T-helper 2 cell treated with Interferon-gamma antibody and Interleukin-4, amounts not matched to agents 5 μg/mL and 100 μg/mL, for 36 hours (primary cell): ENCODE measurements around the gene B3GNT3.

Experiments
- DNase-seq: peaks from one replicate; pipeline ENCODE4 v3.0.0; 2021; ENCODE audit warnings: low spot score
- H3K27ac Mint-ChIP-seq: one replicate; pipeline ENCODE4 v1.8.0; 2021; ENCODE audit warnings: mild to moderate bottlenecking, mixed read lengths
- H3K27me3 Mint-ChIP-seq: one replicate; pipeline ENCODE4 v1.8.0; 2021; ENCODE audit warnings: low read depth, mixed read lengths
- H3K36me3 Mint-ChIP-seq: one replicate; pipeline ENCODE4 v1.8.0; 2021; ENCODE audit warnings: low read depth, mixed read lengths
- H3K4me1 Mint-ChIP-seq: one replicate; pipeline ENCODE4 v1.8.0; 2021; ENCODE audit warnings: low read depth, mixed read lengths
- H3K4me3 Mint-ChIP-seq: one replicate; pipeline ENCODE4 v1.8.0; 2022; ENCODE audit warnings: mild to moderate bottlenecking, moderate library complexity, mixed read lengths
- H3K9me3 Mint-ChIP-seq: one replicate; pipeline ENCODE4 v1.8.0; 2021; ENCODE audit warnings: mixed read lengths

Gene B3GNT3

GRCh38 chr19:17842663-17843291 lies 47.8 kb downstream of the B3GNT3 start:
- no peaks in the 10 kb centered on the region for H3K27me3 Mint-ChIP-seq
- H3K27ac Mint-ChIP-seq = no peak overlapping the region
- H3K36me3 Mint-ChIP-seq = peaks cover 66% of the 10 kb centered on the region
- no peaks in the 10 kb centered on the region for H3K9me3 Mint-ChIP-seq
- peaks cover 22% of the 10 kb centered on the region for H3K4me1 Mint-ChIP-seq
- no peak overlapping the region for H3K4me3 Mint-ChIP-seq
- no peak for DNase-seq

DNA sequence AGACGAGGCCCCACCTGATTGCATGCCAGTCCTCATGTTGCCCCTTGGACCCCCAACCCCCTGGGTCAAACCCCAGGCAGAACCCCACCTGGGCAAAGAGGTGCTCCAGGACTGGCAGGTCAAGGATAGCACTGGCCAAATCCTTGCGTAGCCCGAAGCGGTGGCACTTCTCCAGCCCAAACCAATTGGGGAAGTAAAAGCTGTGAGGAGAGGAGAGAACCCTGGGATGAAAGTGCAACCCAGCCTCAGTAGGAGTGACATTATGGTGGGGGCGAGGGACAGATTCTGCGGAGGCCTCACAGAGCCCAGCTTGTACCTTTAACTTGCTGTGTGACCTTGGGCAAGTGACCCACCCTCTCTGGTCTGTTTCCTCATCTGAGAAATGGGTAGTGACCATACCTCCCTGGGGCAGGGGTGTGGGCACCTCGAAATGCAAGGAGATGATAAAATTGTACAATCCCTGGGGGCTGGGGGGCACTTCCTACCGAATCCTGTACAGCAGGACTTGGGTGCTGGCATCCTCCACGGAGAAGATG lies 48.4 kb downstream of the B3GNT3 start:
- Mint-ChIP-seq H3K27me3 (no peaks in the 10 kb centered on the region), H3K27ac (no peak overlapping the region), H3K36me3 (peaks cover 60% of the 10 kb centered on the region), H3K4me1 (peaks cover 26% of the 10 kb centered on the region), H3K4me3 (peak overlapping the region; percentile 18), H3K9me3 (no peaks in the 10 kb centered on the region)
- no peak for DNase-seq

DNA sequence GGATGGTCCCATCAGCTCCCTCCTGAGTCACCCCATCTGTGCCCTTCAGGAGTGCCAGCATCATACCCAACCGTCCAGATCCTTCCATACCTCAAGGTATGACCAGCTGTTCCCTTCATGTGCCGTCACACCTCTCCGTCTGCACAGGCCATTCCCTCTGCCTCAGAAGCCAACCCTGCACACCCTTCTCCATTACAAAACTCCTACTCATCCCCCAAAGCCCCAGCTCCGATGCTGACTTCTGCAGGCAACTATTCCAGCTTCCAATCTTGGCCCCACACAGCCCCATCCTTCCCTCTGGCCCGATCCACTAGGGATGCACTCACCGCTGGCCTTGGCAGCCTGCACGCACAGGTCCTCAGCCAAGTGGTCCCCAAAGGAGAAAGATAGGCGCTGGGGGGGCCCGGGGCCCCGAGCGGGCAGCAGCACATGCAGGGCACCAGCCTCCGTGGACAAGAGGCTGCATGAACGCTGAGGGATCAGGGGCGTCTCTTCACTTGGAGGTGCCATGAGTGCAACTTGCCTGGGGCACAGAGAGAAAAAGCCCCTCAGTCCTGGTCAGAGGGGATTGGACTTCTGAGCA lies 49.1 kb downstream of the B3GNT3 start:
- Mint-ChIP-seq H3K27me3 (no peaks in the 10 kb centered on the region), H3K36me3 (peaks cover 57% of the 10 kb centered on the region), H3K27ac (peak overlapping the region; percentile 17), H3K4me1 (peaks cover 32% of the 10 kb centered on the region), H3K4me3 (peak overlapping the region; percentile 18), H3K9me3 (no peaks in the 10 kb centered on the region)
- DNase-seq = no peak

DNA sequence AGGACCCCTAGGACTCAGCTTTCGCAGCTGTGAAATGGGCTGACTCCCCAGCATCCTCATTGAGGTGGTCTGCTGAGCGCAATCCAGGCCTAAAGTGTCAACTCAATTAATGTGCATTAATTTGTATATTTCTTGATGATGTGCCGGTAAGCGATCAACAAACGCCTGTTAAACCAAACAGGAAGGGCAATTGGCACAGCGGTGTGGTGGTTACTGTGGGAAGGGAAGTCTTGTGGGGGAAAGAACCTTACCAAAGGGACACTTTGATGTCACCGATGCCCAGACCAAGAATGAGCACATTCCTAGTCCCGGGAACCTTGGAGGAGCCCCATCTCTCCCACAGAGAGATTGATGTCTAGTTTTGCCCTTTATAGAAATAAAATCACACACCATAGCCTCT lies 51.2 kb downstream of the B3GNT3 start:
- DNase-seq = no peak

DNA sequence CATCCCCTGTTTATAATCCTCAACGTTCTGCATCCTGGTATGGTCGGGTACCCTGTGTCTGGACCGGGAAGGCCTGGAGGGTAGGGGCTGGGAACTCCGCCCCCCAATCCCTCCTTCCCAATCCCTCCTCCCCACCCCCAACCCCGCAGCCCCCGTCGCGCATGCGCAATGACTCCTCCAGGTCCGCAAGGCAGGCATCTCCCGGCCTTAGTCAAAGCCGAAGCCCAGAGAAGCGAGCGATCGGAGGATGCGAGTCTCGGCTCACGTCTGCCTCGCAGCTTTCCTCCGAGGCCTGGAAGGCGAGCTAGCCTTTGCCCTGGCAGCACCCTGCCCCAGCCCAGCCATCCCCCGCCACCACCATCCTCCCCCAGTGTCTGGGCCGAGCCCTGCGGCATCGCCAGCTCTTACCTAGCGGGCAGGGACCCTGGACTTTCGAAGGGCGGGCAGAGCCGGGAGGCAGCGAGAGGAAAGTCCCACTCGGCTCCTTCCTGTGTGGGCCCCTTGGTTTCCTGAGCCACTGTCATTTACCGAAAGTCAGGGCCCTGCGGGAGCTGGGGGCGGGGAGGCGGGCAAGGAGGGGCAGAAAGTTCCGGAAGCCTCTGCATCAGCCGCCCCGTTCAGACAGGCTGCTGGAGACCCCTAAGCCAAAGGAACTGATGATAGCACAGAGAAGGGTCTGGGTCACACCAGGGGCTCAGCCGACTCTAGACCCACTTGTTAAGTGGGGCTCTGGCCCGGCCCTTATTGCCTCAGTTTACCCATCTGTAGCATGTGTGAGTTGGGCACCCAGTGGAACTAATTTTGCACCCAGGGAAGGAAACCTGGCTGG lies 52.8 kb downstream of the B3GNT3 start, which contains the start of gene JAK3:
JAK3 (minus strand) TSS at position 445 of the 829 bp plus-strand sequence. CDS start 3,565 bp downstream, outside the sequence.
- peak; percentile 90 for DNase-seq
- H3K4me1 Mint-ChIP-seq = peaks cover 56% of the 10 kb centered on the region
- peaks cover 5% of the 10 kb centered on the region for H3K9me3 Mint-ChIP-seq
- peak within 1 kb of the TSS; percentile 98 for H3K27ac Mint-ChIP-seq
- peaks cover 36% of the 10 kb centered on the region for H3K36me3 Mint-ChIP-seq
- H3K4me3 Mint-ChIP-seq = peak within 1 kb of the TSS; percentile 94
- no peaks in the 10 kb centered on the region for H3K27me3 Mint-ChIP-seq

More for the DNA sequence above, 51.2 kb downstream of the B3GNT3 start:
- peaks cover 49% of the 10 kb centered on the region for H3K4me1 Mint-ChIP-seq
- H3K27me3 Mint-ChIP-seq = no peaks in the 10 kb centered on the region
- no peaks in the 10 kb centered on the region for H3K9me3 Mint-ChIP-seq
- H3K36me3 Mint-ChIP-seq = peaks cover 45% of the 10 kb centered on the region
- H3K4me3 Mint-ChIP-seq = peak overlapping the region; percentile 94
- H3K27ac Mint-ChIP-seq = peak overlapping the region; percentile 98

- peaks cover 5% of the 10 kb centered on the region for H3K9me3 Mint-ChIP-seq
- DNase-seq = no peak
- H3K27ac Mint-ChIP-seq = peak overlapping the region; percentile 98
- H3K27me3 Mint-ChIP-seq = no peaks in the 10 kb centered on the region
- H3K4me1 Mint-ChIP-seq = peaks cover 56% of the 10 kb centered on the region
- H3K36me3 Mint-ChIP-seq = peaks cover 27% of the 10 kb centered on the region
- H3K4me3 Mint-ChIP-seq = peak overlapping the region; percentile 94
These were observed 53.8 kb downstream of the B3GNT3 start for GRCh38 chr19:17848595-17849292.

DNA sequence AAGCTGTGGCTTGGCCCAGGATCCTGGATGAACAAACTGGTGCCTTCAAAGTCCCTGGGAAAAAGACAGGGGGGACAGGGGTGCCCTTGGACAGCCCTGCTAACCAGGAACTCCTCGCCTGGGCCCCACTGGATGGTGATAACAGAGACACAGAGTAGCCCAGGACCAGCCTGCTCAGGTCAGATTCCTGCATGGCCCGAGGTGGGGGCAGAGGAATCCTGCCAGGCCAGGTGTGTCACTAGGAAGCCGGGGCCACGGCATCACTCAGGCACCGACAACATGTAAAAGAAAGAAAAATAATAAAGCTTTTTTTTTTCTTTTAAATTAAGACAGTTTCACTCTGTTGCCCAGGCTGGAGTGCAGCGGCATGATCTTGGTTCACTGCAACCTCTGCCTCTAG lies 59.1 kb downstream of the B3GNT3 start:
- Mint-ChIP-seq H3K9me3 (peaks cover 5% of the 10 kb centered on the region), H3K27ac (no peak overlapping the region), H3K4me3 (no peak overlapping the region), H3K27me3 (no peaks in the 10 kb centered on the region), H3K4me1 (peaks cover 31% of the 10 kb centered on the region), H3K36me3 (peaks cover 5% of the 10 kb centered on the region)
- no peak for DNase-seq

DNA sequence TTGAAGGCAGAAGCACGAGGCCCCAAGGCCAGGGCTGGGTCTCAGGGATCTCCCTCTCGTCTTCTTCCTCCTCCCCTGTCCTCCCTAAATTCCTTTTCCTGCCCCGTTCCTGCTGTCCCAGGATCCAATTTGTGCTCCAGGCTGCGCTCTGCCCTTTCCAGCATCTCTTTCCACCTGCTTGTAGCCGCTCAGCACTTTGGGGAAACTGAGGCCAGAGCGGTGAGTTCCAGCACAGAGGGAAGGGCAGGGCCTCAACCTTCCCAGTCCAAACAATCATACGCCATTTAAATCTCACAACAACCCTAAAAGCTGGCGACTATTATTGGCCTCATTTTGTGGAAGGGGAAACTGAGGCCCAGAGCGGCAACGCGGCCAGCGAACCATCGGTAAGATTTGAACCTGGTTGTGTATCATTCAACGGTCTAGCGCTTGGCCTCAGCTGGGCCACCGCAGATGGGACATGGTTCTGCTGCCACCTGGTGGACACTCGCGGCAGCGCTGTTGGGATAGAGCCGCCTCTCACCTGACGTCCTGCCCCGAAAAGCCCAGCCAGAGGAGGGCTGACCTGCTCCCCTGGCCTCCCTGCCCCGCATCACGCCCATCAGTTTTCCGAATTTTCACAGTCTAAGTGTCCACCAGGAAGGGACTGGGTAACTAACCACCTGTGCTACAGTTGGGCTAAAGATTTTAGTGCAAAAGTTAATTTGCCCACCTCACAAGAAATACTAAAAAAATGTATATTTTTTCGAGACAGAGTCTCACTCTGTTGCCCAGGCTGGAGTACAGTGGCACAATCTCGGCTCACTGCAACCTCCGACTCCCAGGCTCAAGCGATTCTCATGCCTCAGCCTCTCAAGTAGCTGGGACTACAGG lies 60.6 kb downstream of the B3GNT3 start:
- Mint-ChIP-seq H3K9me3 (peaks cover 5% of the 10 kb centered on the region), H3K4me1 (peaks cover 21% of the 10 kb centered on the region), H3K4me3 (no peak overlapping the region), H3K27ac (peak overlapping the region; percentile 68), H3K36me3 (peaks cover 14% of the 10 kb centered on the region), H3K27me3 (no peaks in the 10 kb centered on the region)
- peak; percentile 85 for DNase-seq

GRCh38 chr19:17859533-17860330 lies 64.8 kb downstream of the B3GNT3 start, which contains the start of gene RPL18A:
RPL18A (plus strand) TSS chr19:17859910; CDS start chr19:17859957, 47 bp downstream.
- peak within 1 kb of the TSS; percentile 99 for H3K27ac Mint-ChIP-seq
- H3K36me3 Mint-ChIP-seq = peaks cover 48% of the 10 kb centered on the region
- H3K27me3 Mint-ChIP-seq = no peaks in the 10 kb centered on the region
- H3K9me3 Mint-ChIP-seq = no peaks in the 10 kb centered on the region
- H3K4me3 Mint-ChIP-seq = peak within 1 kb of the TSS; percentile 98
- peak; percentile 99 for DNase-seq
- peaks cover 21% of the 10 kb centered on the region for H3K4me1 Mint-ChIP-seq

GRCh38 chr19:17860331-17860992 lies 65.5 kb downstream of the B3GNT3 start:
- H3K9me3 Mint-ChIP-seq = no peaks in the 10 kb centered on the region

DNA sequence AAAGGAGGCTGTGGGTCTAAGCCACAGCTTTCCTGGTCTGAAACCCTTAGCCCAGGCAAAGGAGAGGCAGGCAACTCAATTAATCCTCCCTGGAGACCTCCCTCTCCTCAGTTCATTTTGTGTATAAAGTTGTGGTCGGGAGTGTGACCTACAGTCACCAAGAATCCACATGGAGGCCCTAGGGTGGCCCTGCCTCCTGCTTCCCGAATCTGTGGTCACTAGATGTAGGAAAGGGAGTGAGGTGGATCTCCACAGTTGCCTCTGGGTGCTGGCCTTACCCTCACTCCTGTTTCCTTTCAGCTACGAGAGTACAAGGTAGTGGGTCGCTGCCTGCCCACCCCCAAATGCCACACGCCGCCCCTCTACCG lies 66.0 kb downstream of the B3GNT3 start:
- Mint-ChIP-seq H3K9me3 (no peaks in the 10 kb centered on the region), H3K4me3 (peak overlapping the region; percentile 98), H3K4me1 (peaks cover 15% of the 10 kb centered on the region), H3K36me3 (peaks cover 56% of the 10 kb centered on the region), H3K27me3 (no peaks in the 10 kb centered on the region), H3K27ac (peak overlapping the region; percentile 99)
- no peak for DNase-seq

More at GRCh38 chr19:17860331-17860992, 65.5 kb downstream of the B3GNT3 start:
- Mint-ChIP-seq H3K27ac (peak overlapping the region; percentile 99), H3K4me3 (peak overlapping the region; percentile 98), H3K36me3 (peaks cover 53% of the 10 kb centered on the region), H3K27me3 (no peaks in the 10 kb centered on the region), H3K4me1 (peaks cover 18% of the 10 kb centered on the region)
- no peak for DNase-seq
